Measurements from ENCODE around the gene OR5M10. TPM values are rescaled to one million over a fixed set of nuclear protein-coding genes. Genes with fewer than 3 reads are reported as not detected.
"Not testable (repeated sequence)": the region's sequence is repeated elsewhere in the genome, so short reads cannot be mapped to it uniquely, and the experiment has no call there.

The OR5M10 gene
- total and polyA plus RNA-seq, 2 donors (not counting 3 experiments of a cell fraction or from before 2014, with no cell fraction given): not detected

DNA sequence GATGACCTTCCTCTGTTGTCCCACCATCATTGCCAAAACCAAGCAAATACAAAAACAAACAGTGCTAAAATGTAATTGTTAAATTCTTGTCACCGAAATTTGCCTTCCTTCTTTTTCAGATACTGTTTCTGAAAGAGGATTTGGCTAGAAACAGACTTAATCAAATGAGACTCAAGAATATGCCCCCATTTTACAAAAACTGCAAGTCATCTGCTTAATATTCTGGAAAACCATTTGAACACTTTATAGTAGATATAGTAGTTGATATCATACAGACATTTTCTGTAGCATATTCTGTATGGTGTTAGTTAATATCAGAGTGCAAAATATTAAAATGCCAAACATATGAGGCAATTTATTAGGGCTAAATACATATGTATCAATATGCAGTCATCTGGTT is 33.7 kb upstream of the OR5M10 start:
- CTCF ChIA-PET: no interaction called here
- intact Hi-C loops (cut with micrococcal nuclease) (no loop called here), dilution Hi-C loops (cut with MboI; ENCODE audit: extremely low pct_ligation_motif_present, low sequenced_read_pairs) (no loop called here)
- no TSS peak for BruUV-seq (replicated peaks)
- H3K9me1 ChIP-seq (replicated peaks; ENCODE audit: control insufficient read depth, extremely low read depth, insufficient read depth, low read length): no peaks in the 10 kb centered on the region
- H3K79me2 ChIP-seq (ENCODE audit: control insufficient read depth, insufficient read depth, low read length): no peaks in the 10 kb centered on the region
- no peaks in the 10 kb centered on the region for H4K20me1 ChIP-seq (replicated peaks; ENCODE audit: control insufficient read depth, extremely low read depth, insufficient read depth, low read length)
- no peak overlapping the region for H3K4me3 ChIP-seq (replicated peaks in 1 of 3; ENCODE audit: insufficient read depth in 1 of 3, low read depth in 1 of 3, low read length in 3 of 3)
- H3K27ac ChIP-seq (ENCODE audit: insufficient read depth, low read depth, low read length): no peak overlapping the region
- POLR2A ChIA-PET: no interaction called here
- no peak overlapping the region for H3K9ac ChIP-seq (replicated peaks; ENCODE audit: extremely low read depth, insufficient read depth, low read length)
- TF ChIP-seq, protein P1, sequence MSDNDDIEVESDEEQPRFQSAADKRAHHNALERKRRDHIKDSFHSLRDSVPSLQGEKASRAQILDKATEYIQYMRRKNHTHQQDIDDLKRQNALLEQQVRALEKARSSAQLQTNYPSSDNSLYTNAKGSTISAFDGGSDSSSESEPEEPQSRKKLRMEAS (IDR thresholded peaks at IDR 0.05; ENCODE audit: insufficient read depth, insufficient read length): no peak
- TF ChIP-seq JUN (IDR thresholded peaks at IDR 0.05; ENCODE audit: borderline replicate concordance, insufficient read depth, insufficient read length, low read depth): no peak
- no peak for FAIRE-seq
- no peaks in the 10 kb centered on the region for H3K36me3 ChIP-seq (ENCODE audit: control insufficient read depth in 2 of 2, extremely low read depth in 1 of 2, insufficient read depth in 2 of 2, low read length in 2 of 2)
- H2AFZ ChIP-seq (ENCODE audit: low read depth, low read length): no peak overlapping the region
- H3K9me3 ChIP-seq (replicated peaks; ENCODE audit: control insufficient read depth, insufficient read depth, low read length): no peaks in the 10 kb centered on the region
- H3K27me3 ChIP-seq (ENCODE audit: control insufficient read depth in 2 of 2, insufficient read depth in 2 of 2, low read length in 2 of 2): no peaks in the 10 kb centered on the region
- no peaks in the 10 kb centered on the region for H3K4me1 ChIP-seq (ENCODE audit: control insufficient read depth, extremely low read depth, insufficient read depth, low read length)
- no peak for DNase-seq (ENCODE audit: low read depth, low spot score)
- no peak overlapping the region for H3K4me2 ChIP-seq (ENCODE audit: insufficient read depth, low read length)

DNA sequence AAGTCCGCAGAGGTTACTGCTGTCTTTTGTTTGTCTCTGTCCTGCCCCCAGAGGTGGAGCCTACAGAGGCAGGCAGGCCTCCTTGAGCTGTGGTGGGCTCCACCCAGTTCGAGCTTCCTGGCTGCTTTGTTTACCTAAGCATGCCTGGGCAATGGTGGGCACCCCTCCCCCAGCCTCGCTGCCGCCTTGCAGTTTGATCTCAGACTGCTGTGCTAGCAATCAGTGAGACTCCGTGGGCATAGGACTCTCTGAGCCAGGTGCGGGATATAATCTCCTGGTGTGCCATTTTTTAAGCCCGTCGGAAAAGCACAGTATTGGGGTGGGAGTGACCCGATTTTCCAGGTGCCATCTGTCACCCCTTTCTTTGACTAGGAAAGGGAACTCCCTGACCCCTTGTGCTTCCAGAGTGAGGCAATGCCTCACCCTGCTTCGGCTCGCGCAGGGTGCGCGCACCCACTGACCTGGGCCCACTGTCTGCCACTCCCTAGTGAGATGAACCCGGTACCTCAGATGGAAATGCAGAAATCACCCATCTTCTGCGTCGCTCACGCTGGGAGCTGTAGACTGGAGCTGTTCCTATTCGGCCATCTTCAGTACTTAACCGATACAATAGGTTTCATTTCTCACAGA is 14.7 kb upstream of the OR5M10 start:
- DNase-seq (ENCODE audit: low read depth, low spot score); H2AFZ ChIP-seq (ENCODE audit: low read depth, low read length); BruUV-seq (replicated peaks); H3K27ac ChIP-seq (ENCODE audit: insufficient read depth, low read depth, low read length); H3K27me3 ChIP-seq (ENCODE audit: control insufficient read depth in 2 of 2, insufficient read depth in 2 of 2, low read length in 2 of 2); H3K4me3 ChIP-seq (replicated peaks in 1 of 3; ENCODE audit: insufficient read depth in 1 of 3, low read depth in 1 of 3, low read length in 3 of 3); H3K9ac ChIP-seq (replicated peaks; ENCODE audit: extremely low read depth, insufficient read depth, low read length); CTCF ChIA-PET; dilution Hi-C loops (cut with MboI; ENCODE audit: extremely low pct_ligation_motif_present, low sequenced_read_pairs); H3K9me3 ChIP-seq (replicated peaks; ENCODE audit: control insufficient read depth, insufficient read depth, low read length); H3K36me3 ChIP-seq (ENCODE audit: control insufficient read depth in 2 of 2, extremely low read depth in 1 of 2, insufficient read depth in 2 of 2, low read length in 2 of 2); FAIRE-seq; H3K4me2 ChIP-seq (ENCODE audit: insufficient read depth, low read length); H3K9me1 ChIP-seq (replicated peaks; ENCODE audit: control insufficient read depth, extremely low read depth, insufficient read depth, low read length); POLR2A ChIA-PET; intact Hi-C loops (cut with micrococcal nuclease); H3K4me1 ChIP-seq (ENCODE audit: control insufficient read depth, extremely low read depth, insufficient read depth, low read length); H3K79me2 ChIP-seq (ENCODE audit: control insufficient read depth, insufficient read depth, low read length); H4K20me1 ChIP-seq (replicated peaks; ENCODE audit: control insufficient read depth, extremely low read depth, insufficient read depth, low read length): not testable (repeated sequence)
